Measurements from ENCODE around the gene FTO. TPM values are rescaled to one million over a fixed set of nuclear protein-coding genes. Genes with fewer than 3 reads are reported as not detected.
"Not testable (repeated sequence)": the region's sequence is repeated elsewhere in the genome, so short reads cannot be mapped to it uniquely, and the experiment has no call there.

Gene FTO
- total RNA-seq, 1 experiment from 2014 or later = 57.4 TPM

DNA sequence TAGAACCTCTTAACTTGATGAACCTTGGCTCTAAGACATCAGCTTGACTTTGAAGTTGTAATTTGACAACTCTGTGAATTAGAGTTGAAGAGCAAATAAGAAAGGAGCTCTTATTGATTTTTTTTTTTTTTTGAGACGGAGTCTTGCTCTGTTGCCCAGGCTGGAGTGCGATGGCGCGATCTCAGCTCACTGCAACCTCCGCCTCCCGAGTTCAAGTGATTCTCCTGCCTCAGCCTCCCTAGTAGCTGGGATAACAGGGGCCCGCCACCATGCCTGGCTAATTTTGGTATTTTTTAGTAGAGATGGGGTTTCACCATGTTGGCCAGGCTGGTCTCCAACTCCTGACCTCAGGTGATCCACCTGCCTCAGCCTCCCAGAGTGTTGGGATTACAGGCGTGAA, 186.9 kb downstream of the FTO start:
- ATAC-seq; POLR2A ChIA-PET; DNase-seq (ENCODE audit: low spot score); H3K4me3 Mint-ChIP-seq; H3K27me3 Mint-ChIP-seq (ENCODE audit: low read depth); H3K36me3 Mint-ChIP-seq; H3K9me3 Mint-ChIP-seq; H3K27ac Mint-ChIP-seq: not testable (repeated sequence)
- TF ChIP-seq ZNF121 (CRISPR knock-in tag; IDR thresholded peaks at IDR 0.05) = peak; percentile 60; the same call in 1 of the 2 replicates
- CTCF ChIA-PET = interaction anchor here (0.6 to 3.6 kb wide), 6 partner anchors 23 to 341 kb away, joined by 3 to 12 read pairs (median 6); no protein-coding TSS in a partner anchor
- peaks cover 33% of the 10 kb centered on the region for H3K4me1 Mint-ChIP-seq

DNA sequence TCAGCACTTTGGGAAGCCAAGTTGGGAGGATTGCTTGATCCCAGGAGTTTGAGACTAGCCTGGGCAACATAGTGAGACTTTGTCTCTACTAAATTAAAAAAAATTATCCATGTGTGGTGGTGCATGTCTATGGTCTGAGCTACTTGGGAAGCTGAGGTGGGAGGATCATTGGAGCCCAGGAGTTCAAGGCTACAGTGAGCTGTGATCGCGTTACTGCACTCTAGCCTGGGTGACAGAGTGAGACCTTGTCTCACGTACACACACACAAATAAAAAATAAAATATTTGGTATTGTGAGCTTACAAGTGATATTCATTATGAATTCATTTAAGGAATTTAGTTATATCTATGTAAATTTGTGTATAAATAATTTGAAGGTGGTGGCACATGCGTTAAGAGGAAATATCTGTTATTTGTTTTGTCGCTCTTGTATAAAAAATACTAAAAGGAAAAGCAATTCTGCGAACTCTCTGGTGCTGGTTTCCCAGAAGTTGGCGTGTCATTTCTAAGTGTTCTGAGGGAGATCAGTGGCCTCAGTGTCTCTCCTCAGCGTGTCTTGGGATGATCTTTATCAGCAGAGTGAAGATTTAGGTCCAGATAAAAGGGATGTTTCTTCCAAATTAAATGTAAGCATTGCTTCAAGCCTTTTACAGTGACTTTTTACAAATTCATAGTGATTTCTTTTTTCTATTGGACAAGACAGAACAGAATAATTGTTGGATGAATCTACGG, 187.6 kb downstream of the FTO start:
- POLR2A ChIA-PET = no interaction called here
- Mint-ChIP-seq H3K27ac (no peak overlapping the region), H3K36me3 (peaks cover 2% of the 10 kb centered on the region; the same call in 1 of the 2 replicates), H3K9me3 (peaks cover 7% of the 10 kb centered on the region), H3K4me3 (no peak overlapping the region), H3K4me1 (peaks cover 33% of the 10 kb centered on the region), H3K27me3 (ENCODE audit: low read depth) (no peaks in the 10 kb centered on the region)
- DNase-seq (ENCODE audit: low spot score) (no peak), ATAC-seq (no peak)
- CTCF ChIA-PET = interaction anchor here (0.8 to 3.6 kb wide), 14 partner anchors 12 to 1130 kb away, joined by 3 to 12 read pairs (median 4); no protein-coding TSS in a partner anchor
- TF ChIP-seq RELA (CRISPR knock-in tag; IDR thresholded peaks at IDR 0.05; ENCODE audit: borderline replicate concordance) = no peak
- TF ChIP-seq, protein P1, sequence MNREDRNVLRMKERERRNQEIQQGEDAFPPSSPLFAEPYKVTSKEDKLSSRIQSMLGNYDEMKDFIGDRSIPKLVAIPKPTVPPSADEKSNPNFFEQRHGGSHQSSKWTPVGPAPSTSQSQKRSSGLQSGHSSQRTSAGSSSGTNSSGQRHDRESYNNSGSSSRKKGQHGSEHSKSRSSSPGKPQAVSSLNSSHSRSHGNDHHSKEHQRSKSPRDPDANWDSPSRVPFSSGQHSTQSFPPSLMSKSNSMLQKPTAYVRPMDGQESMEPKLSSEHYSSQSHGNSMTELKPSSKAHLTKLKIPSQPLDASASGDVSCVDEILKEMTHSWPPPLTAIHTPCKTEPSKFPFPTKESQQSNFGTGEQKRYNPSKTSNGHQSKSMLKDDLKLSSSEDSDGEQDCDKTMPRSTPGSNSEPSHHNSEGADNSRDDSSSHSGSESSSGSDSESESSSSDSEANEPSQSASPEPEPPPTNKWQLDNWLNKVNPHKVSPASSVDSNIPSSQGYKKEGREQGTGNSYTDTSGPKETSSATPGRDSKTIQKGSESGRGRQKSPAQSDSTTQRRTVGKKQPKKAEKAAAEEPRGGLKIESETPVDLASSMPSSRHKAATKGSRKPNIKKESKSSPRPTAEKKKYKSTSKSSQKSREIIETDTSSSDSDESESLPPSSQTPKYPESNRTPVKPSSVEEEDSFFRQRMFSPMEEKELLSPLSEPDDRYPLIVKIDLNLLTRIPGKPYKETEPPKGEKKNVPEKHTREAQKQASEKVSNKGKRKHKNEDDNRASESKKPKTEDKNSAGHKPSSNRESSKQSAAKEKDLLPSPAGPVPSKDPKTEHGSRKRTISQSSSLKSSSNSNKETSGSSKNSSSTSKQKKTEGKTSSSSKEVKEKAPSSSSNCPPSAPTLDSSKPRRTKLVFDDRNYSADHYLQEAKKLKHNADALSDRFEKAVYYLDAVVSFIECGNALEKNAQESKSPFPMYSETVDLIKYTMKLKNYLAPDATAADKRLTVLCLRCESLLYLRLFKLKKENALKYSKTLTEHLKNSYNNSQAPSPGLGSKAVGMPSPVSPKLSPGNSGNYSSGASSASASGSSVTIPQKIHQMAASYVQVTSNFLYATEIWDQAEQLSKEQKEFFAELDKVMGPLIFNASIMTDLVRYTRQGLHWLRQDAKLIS (CRISPR knock-in tag; IDR thresholded peaks at IDR 0.05; ENCODE audit: borderline replicate concordance) = no peak
- TF ChIP-seq, protein P2, sequence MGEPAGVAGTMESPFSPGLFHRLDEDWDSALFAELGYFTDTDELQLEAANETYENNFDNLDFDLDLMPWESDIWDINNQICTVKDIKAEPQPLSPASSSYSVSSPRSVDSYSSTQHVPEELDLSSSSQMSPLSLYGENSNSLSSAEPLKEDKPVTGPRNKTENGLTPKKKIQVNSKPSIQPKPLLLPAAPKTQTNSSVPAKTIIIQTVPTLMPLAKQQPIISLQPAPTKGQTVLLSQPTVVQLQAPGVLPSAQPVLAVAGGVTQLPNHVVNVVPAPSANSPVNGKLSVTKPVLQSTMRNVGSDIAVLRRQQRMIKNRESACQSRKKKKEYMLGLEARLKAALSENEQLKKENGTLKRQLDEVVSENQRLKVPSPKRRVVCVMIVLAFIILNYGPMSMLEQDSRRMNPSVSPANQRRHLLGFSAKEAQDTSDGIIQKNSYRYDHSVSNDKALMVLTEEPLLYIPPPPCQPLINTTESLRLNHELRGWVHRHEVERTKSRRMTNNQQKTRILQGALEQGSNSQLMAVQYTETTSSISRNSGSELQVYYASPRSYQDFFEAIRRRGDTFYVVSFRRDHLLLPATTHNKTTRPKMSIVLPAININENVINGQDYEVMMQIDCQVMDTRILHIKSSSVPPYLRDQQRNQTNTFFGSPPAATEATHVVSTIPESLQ (CRISPR knock-in tag; IDR thresholded peaks at IDR 0.05) = no peak
- TF ChIP-seq, protein P3, sequence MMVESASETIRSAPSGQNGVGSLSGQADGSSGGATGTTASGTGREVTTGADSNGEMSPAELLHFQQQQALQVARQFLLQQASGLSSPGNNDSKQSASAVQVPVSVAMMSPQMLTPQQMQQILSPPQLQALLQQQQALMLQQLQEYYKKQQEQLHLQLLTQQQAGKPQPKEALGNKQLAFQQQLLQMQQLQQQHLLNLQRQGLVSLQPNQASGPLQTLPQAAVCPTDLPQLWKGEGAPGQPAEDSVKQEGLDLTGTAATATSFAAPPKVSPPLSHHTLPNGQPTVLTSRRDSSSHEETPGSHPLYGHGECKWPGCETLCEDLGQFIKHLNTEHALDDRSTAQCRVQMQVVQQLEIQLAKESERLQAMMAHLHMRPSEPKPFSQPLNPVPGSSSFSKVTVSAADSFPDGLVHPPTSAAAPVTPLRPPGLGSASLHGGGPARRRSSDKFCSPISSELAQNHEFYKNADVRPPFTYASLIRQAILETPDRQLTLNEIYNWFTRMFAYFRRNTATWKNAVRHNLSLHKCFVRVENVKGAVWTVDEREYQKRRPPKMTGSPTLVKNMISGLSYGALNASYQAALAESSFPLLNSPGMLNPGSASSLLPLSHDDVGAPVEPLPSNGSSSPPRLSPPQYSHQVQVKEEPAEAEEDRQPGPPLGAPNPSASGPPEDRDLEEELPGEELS (CRISPR knock-in tag; IDR thresholded peaks at IDR 0.05) = no peak

DNA sequence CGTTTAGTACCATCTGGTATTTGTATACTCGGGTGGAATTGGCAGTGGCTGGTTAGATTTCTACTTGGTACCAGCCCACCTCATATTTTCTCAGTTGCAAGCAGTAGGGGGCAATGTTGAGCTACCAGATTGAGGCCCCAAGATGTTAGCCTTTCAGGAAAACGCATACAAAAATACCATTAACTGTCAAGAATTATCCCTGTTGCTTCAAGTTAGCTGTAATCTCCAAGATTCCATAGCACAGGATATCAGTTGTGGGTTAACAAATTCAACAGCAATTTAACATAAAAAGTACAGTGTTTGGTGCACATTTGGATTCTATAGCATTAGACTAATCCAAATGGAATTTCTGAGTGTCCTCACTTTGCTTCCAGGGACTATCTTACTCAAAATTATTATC, 188.2 kb downstream of the FTO start:
- DNase-seq (ENCODE audit: low spot score) (peak; percentile 54), ATAC-seq (peak; percentile 79)
- Mint-ChIP-seq H3K36me3 (no peaks in the 10 kb centered on the region), H3K4me3 (no peak overlapping the region), H3K27ac (no peak overlapping the region), H3K27me3 (ENCODE audit: low read depth) (no peaks in the 10 kb centered on the region), H3K9me3 (peaks cover 1% of the 10 kb centered on the region), H3K4me1 (peaks cover 33% of the 10 kb centered on the region)
- TF ChIP-seq, protein P4, sequence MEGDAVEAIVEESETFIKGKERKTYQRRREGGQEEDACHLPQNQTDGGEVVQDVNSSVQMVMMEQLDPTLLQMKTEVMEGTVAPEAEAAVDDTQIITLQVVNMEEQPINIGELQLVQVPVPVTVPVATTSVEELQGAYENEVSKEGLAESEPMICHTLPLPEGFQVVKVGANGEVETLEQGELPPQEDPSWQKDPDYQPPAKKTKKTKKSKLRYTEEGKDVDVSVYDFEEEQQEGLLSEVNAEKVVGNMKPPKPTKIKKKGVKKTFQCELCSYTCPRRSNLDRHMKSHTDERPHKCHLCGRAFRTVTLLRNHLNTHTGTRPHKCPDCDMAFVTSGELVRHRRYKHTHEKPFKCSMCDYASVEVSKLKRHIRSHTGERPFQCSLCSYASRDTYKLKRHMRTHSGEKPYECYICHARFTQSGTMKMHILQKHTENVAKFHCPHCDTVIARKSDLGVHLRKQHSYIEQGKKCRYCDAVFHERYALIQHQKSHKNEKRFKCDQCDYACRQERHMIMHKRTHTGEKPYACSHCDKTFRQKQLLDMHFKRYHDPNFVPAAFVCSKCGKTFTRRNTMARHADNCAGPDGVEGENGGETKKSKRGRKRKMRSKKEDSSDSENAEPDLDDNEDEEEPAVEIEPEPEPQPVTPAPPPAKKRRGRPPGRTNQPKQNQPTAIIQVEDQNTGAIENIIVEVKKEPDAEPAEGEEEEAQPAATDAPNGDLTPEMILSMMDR (IDR thresholded peaks at IDR 0.05) = peak; percentile 49
- TF ChIP-seq, protein P5, sequence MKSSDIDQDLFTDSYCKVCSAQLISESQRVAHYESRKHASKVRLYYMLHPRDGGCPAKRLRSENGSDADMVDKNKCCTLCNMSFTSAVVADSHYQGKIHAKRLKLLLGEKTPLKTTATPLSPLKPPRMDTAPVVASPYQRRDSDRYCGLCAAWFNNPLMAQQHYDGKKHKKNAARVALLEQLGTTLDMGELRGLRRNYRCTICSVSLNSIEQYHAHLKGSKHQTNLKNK (CRISPR knock-in tag; IDR thresholded peaks at IDR 0.05) = no peak
- CTCF ChIA-PET = interaction anchor here (0.8 to 3.6 kb wide), 13 partner anchors 13 to 1129 kb away, joined by 3 to 12 read pairs (median 4); no protein-coding TSS in a partner anchor
- POLR2A ChIA-PET = no interaction called here
